HG03558 (cell line): Measurements from ENCODE around the gene HORMAD1.
"Not testable (repeated sequence)": the region's sequence is repeated elsewhere in the genome, so short reads cannot be mapped to it uniquely, and the experiment has no call there.

Experiments
- ATAC-seq: cut with Tn5 transposase; IDR thresholded peaks from one replicate; pipeline ENCODE4 v1.9.1; 2021; ENCODE audit warnings: moderate number of reproducible peaks; ENCODE audit not compliant: unreplicated experiment; ENCODE audit errors: extremely low read depth

Gene HORMAD1

GRCh38 chr1:150706091-150706490 is 14.6 kb downstream of the HORMAD1 start:
- no peak for ATAC-seq

GRCh38 chr1:150703427-150703826 is 17.3 kb downstream of the HORMAD1 start:
- no peak for ATAC-seq

- ATAC-seq, result peak; percentile 83
Measured at GRCh38 chr1:150696995-150697927, 23.4 kb downstream of the HORMAD1 start, which contains the start of gene GOLPH3L. GOLPH3L (minus strand) TSS chr1:150697154; CDS start chr1:150694838, 2,316 bp downstream.

- no peak for ATAC-seq
Measured at GRCh38 chr1:150696590-150696989, 24.1 kb downstream of the HORMAD1 start.

- no peak for ATAC-seq
Measured at GRCh38 chr1:150696162-150696561, 24.5 kb downstream of the HORMAD1 start.

- ATAC-seq, result no peak
Measured at GRCh38 chr1:150695561-150695960, 25.1 kb downstream of the HORMAD1 start.

- no peak for ATAC-seq
Measured at GRCh38 chr1:150692720-150693119, 28.0 kb downstream of the HORMAD1 start.

- ATAC-seq, result no peak
Measured at GRCh38 chr1:150688763-150689162, 31.9 kb downstream of the HORMAD1 start.

GRCh38 chr1:150686275-150686674 is 34.4 kb downstream of the HORMAD1 start:
- ATAC-seq, result no peak

- ATAC-seq, result no peak
Measured at GRCh38 chr1:150683914-150684313, 36.8 kb downstream of the HORMAD1 start.

GRCh38 chr1:150678988-150679387 is 41.7 kb downstream of the HORMAD1 start:
- ATAC-seq, result no peak

- ATAC-seq, result no peak
Measured at GRCh38 chr1:150674881-150675280, 45.8 kb downstream of the HORMAD1 start.

GRCh38 chr1:150663321-150663720 is 57.4 kb downstream of the HORMAD1 start:
- no peak for ATAC-seq

- ATAC-seq, result no peak
Measured at GRCh38 chr1:150662811-150663210, 57.9 kb downstream of the HORMAD1 start.

- ATAC-seq, result no peak
Measured at GRCh38 chr1:150661156-150661555, 59.5 kb downstream of the HORMAD1 start.

- ATAC-seq, result no peak
Measured at GRCh38 chr1:150660584-150660983, 60.1 kb downstream of the HORMAD1 start.

GRCh38 chr1:150657064-150657463 is 63.6 kb downstream of the HORMAD1 start:
- not testable (repeated sequence) for ATAC-seq

- ATAC-seq, result not testable (repeated sequence)
Measured at GRCh38 chr1:150654635-150655034, 66.1 kb downstream of the HORMAD1 start.

- no peak for ATAC-seq
Measured at GRCh38 chr1:150650193-150650592, 70.5 kb downstream of the HORMAD1 start.

- no peak for ATAC-seq
Measured at GRCh38 chr1:150649441-150650075, 71.1 kb downstream of the HORMAD1 start.
